Measurements from ENCODE around the gene FOXE3.
"Not testable (repeated sequence)": the region's sequence is repeated elsewhere in the genome, so short reads cannot be mapped to it uniquely, and the experiment has no call there.

Gene FOXE3

DNA sequence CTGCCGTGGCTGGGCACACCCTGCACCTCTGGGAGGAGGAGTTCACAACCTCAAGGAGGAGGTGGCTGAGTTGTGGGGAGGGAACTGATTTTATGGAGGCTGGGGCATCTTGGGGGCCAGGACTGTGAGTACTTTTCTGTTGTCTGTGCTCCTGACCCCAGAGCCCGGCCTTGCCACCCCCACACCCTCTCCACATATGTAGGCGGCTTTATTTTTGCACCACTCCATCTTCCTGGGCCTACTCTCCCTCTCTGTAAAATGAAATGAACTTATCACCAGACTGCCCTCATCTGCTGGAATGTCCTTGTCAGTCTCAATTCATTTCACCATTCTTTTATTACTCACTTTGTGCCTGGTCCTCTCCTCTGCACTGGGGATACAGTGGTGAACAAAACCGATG, 34.5 kb downstream of the FOXE3 start:
- H3K27ac ChIP-seq (ENCODE audit: low read depth, low read length): no peak overlapping the region
- no peak overlapping the region for H3K4me3 ChIP-seq (ENCODE audit: low read depth, low read length)
- no peaks in the 10 kb centered on the region for H3K36me3 ChIP-seq (ENCODE audit: control insufficient read depth, insufficient read depth, low read length)
- H3K27me3 ChIP-seq (ENCODE audit: control insufficient read depth, insufficient read depth, low read length): peaks cover 84% of the 10 kb centered on the region
- H3K9me3 ChIP-seq (ENCODE audit: control insufficient read depth, insufficient read depth, low read length): no peaks in the 10 kb centered on the region
- H3K9ac ChIP-seq (ENCODE audit: low read depth, low read length): no peak overlapping the region
- H3K4me1 ChIP-seq (ENCODE audit: control insufficient read depth, insufficient read depth, low read length): peaks cover 11% of the 10 kb centered on the region

DNA sequence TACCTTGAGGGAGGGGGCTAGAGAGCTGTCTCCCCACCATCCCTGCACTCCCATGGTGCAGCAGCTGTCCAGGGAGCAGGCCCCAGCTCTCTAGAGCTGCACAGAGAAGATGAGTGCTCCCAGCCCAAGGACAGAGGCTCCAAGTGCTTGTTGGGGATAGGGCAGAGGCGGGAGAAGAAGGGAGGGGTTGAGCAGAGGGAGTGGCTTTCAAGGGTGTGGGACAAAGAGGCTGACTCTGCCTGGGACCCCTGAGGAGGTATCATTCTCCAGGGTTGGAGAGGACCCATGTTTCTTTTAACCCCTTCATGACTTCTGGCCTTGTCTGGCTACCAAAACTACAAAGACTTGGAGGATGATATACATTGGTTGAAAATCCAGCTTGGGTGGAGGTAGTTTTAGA, 36.3 kb downstream of the FOXE3 start:
- Histone ChIP-seq H3K36me3 (ENCODE audit: control insufficient read depth, insufficient read depth, low read length) (no peaks in the 10 kb centered on the region), H3K27ac (ENCODE audit: low read depth, low read length) (no peak overlapping the region), H3K9ac (ENCODE audit: low read depth, low read length) (no peak overlapping the region), H3K4me1 (ENCODE audit: control insufficient read depth, insufficient read depth, low read length) (peaks cover 2% of the 10 kb centered on the region; the same call in 1 of the 2 replicates), H3K4me3 (ENCODE audit: low read depth, low read length) (no peak overlapping the region), H3K27me3 (ENCODE audit: control insufficient read depth, insufficient read depth, low read length) (peaks cover 69% of the 10 kb centered on the region), H3K9me3 (ENCODE audit: control insufficient read depth, insufficient read depth, low read length) (no peaks in the 10 kb centered on the region)

DNA sequence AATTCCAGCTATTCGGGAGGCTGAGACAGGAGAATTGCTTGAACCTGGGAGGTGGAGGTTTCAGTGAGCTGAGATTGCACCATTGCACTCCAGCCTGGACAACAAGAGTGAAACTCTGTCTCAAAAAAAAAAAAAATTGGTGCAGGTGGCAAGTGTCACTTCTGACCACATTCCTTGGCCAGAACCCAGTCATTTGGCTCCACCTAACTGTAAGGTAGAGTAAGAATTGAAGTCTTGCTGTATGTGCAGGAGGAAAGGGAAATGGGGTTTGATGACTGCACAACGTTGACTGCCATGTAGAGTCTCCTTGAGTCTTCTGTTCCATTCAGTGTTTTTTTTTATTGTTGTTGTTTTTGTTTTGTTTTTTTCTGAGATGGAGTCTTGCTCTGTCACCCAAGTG, 37.8 kb downstream of the FOXE3 start:
- H3K9me3 ChIP-seq (ENCODE audit: control insufficient read depth, insufficient read depth, low read length); H3K27ac ChIP-seq (ENCODE audit: low read depth, low read length); H3K36me3 ChIP-seq (ENCODE audit: control insufficient read depth, insufficient read depth, low read length); H3K9ac ChIP-seq (ENCODE audit: low read depth, low read length); H3K4me3 ChIP-seq (ENCODE audit: low read depth, low read length): not testable (repeated sequence)
- peaks cover 10% of the 10 kb centered on the region for H3K4me1 ChIP-seq (ENCODE audit: control insufficient read depth, insufficient read depth, low read length)
- H3K27me3 ChIP-seq (ENCODE audit: control insufficient read depth, insufficient read depth, low read length): peaks cover 59% of the 10 kb centered on the region

- Histone ChIP-seq H3K9me3 (ENCODE audit: control insufficient read depth, insufficient read depth, low read length) (no peaks in the 10 kb centered on the region), H3K4me1 (ENCODE audit: control insufficient read depth, insufficient read depth, low read length) (peaks cover 24% of the 10 kb centered on the region), H3K4me3 (ENCODE audit: low read depth, low read length) (no peak overlapping the region), H3K36me3 (ENCODE audit: control insufficient read depth, insufficient read depth, low read length) (no peaks in the 10 kb centered on the region), H3K27me3 (ENCODE audit: control insufficient read depth, insufficient read depth, low read length) (peaks cover 48% of the 10 kb centered on the region), H3K27ac (ENCODE audit: low read depth, low read length) (no peak overlapping the region), H3K9ac (ENCODE audit: low read depth, low read length) (no peak overlapping the region)
These were observed 40.2 kb downstream of the FOXE3 start for GRCh38 chr1:47456250-47456649.

GRCh38 chr1:47457547-47457946, 41.5 kb downstream of the FOXE3 start:
- Histone ChIP-seq H3K4me1 (ENCODE audit: control insufficient read depth, insufficient read depth, low read length) (peaks cover 24% of the 10 kb centered on the region), H3K27me3 (ENCODE audit: control insufficient read depth, insufficient read depth, low read length) (peaks cover 48% of the 10 kb centered on the region)
- not testable (repeated sequence) for H3K9me3 ChIP-seq (ENCODE audit: control insufficient read depth, insufficient read depth, low read length); H3K4me3 ChIP-seq (ENCODE audit: low read depth, low read length); H3K27ac ChIP-seq (ENCODE audit: low read depth, low read length); H3K36me3 ChIP-seq (ENCODE audit: control insufficient read depth, insufficient read depth, low read length); H3K9ac ChIP-seq (ENCODE audit: low read depth, low read length)

GRCh38 chr1:47459253-47459788, 43.2 kb downstream of the FOXE3 start:
- Histone ChIP-seq H3K9ac (ENCODE audit: low read depth, low read length) (no peak overlapping the region), H3K27me3 (ENCODE audit: control insufficient read depth, insufficient read depth, low read length) (peaks cover 41% of the 10 kb centered on the region)

DNA sequence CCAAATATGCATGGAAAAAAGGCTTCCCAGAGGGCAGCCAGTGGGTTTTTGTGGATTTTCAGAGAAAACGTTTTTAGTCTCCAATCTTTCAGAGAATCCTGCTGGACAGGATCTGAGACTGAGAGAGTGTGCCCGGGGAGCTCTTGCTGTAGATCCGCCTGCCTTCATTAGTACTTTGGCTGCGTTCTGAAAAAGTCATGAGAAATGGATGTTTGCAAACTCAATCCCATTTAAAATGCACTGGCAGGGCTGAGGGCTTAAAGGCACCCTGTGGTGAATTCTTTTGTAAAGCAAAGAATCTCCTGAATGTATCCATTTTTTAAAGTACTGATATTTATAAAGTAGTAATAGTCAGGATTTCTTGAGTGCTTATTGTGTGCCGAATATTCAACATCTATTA, 44.0 kb downstream of the FOXE3 start:
- H3K27ac ChIP-seq (ENCODE audit: low read depth, low read length): peak overlapping the region; percentile 22
- no peaks in the 10 kb centered on the region for H3K9me3 ChIP-seq (ENCODE audit: control insufficient read depth, insufficient read depth, low read length)
- no peak overlapping the region for H3K9ac ChIP-seq (ENCODE audit: low read depth, low read length)
- H3K4me1 ChIP-seq (ENCODE audit: control insufficient read depth, insufficient read depth, low read length): peaks cover 24% of the 10 kb centered on the region
- no peaks in the 10 kb centered on the region for H3K36me3 ChIP-seq (ENCODE audit: control insufficient read depth, insufficient read depth, low read length)
- H3K27me3 ChIP-seq (ENCODE audit: control insufficient read depth, insufficient read depth, low read length): peaks cover 38% of the 10 kb centered on the region
- no peak overlapping the region for H3K4me3 ChIP-seq (ENCODE audit: low read depth, low read length)

More at GRCh38 chr1:47459253-47459788, 43.2 kb downstream of the FOXE3 start:
- Histone ChIP-seq H3K4me1 (ENCODE audit: control insufficient read depth, insufficient read depth, low read length) (peaks cover 24% of the 10 kb centered on the region), H3K4me3 (ENCODE audit: low read depth, low read length) (no peak overlapping the region), H3K27ac (ENCODE audit: low read depth, low read length) (no peak overlapping the region), H3K36me3 (ENCODE audit: control insufficient read depth, insufficient read depth, low read length) (no peaks in the 10 kb centered on the region), H3K9me3 (ENCODE audit: control insufficient read depth, insufficient read depth, low read length) (no peaks in the 10 kb centered on the region)

DNA sequence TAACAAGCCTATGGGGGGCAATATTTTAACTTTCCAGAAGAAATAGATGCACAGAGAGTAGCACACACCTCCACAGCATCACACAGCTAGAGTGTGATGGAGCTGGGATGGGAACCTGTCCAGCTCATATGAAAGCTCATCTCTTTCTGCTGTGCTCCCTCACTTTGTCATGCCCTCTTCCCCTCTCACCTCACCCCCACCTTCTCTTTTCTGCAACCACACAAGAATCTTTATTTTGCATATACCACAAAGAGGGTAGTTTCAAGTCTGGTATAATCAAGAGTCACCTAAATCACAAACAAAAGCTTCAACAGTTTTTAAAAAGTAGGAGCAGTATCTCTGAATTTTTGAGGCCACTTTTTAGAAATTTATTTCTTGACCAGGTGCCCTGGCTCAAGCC, 44.4 kb downstream of the FOXE3 start:
- Histone ChIP-seq H3K9ac (ENCODE audit: low read depth, low read length) (no peak overlapping the region), H3K27me3 (ENCODE audit: control insufficient read depth, insufficient read depth, low read length) (peaks cover 35% of the 10 kb centered on the region), H3K27ac (ENCODE audit: low read depth, low read length) (no peak overlapping the region), H3K9me3 (ENCODE audit: control insufficient read depth, insufficient read depth, low read length) (no peaks in the 10 kb centered on the region), H3K4me1 (ENCODE audit: control insufficient read depth, insufficient read depth, low read length) (peaks cover 24% of the 10 kb centered on the region), H3K36me3 (ENCODE audit: control insufficient read depth, insufficient read depth, low read length) (no peaks in the 10 kb centered on the region), H3K4me3 (ENCODE audit: low read depth, low read length) (no peak overlapping the region)

DNA sequence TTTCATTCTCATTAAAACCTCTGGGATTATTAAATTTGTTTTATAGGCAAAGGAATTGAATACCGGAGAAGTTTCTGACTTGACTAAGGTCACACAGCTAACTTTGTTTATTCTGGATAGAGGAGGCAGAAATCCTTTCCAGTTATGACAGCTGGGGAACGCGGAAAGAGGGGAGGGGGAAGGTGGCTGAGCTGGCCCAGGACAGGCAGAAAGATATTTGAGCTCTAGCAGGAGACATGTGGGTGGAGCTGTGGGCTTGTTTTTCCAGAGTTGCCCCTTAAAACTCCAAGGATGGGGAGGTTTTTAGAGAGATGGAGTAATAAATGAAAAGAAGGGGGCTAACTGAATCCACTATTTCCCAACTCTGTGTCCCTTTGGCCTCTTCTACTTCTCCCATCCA, 49.5 kb downstream of the FOXE3 start:
- Histone ChIP-seq H3K4me3 (ENCODE audit: low read depth, low read length) (no peak overlapping the region), H3K36me3 (ENCODE audit: control insufficient read depth, insufficient read depth, low read length) (no peaks in the 10 kb centered on the region), H3K9ac (ENCODE audit: low read depth, low read length) (no peak overlapping the region), H3K4me1 (ENCODE audit: control insufficient read depth, insufficient read depth, low read length) (peaks cover 8% of the 10 kb centered on the region; the same call in 1 of the 2 replicates), H3K27me3 (ENCODE audit: control insufficient read depth, insufficient read depth, low read length) (peaks cover 19% of the 10 kb centered on the region), H3K27ac (ENCODE audit: low read depth, low read length) (no peak overlapping the region), H3K9me3 (ENCODE audit: control insufficient read depth, insufficient read depth, low read length) (no peaks in the 10 kb centered on the region)
